ENCODE results near the gene CEACAM21.

The CEACAM21 gene

GRCh38 chr19:41587838-41588210 is 11.9 kb downstream of the CEACAM21 start:
- no peak for DNase-seq

- DNase-seq, result no peak
Measured at GRCh38 chr19:41588497-41589209, 12.7 kb downstream of the CEACAM21 start.

- DNase-seq, result no peak
Measured at GRCh38 chr19:41589371-41589770, 13.4 kb downstream of the CEACAM21 start.

GRCh38 chr19:41590936-41591335 is 15.0 kb downstream of the CEACAM21 start:
- no peak for DNase-seq

- DNase-seq, result no peak
Measured at GRCh38 chr19:41591951-41592562, 16.1 kb downstream of the CEACAM21 start.

- DNase-seq, result peak; percentile 71
Measured at GRCh38 chr19:41595258-41595889, 19.4 kb downstream of the CEACAM21 start.

- DNase-seq, result no peak
Measured at GRCh38 chr19:41595890-41596280, 19.9 kb downstream of the CEACAM21 start.

GRCh38 chr19:41597600-41598041 is 21.7 kb downstream of the CEACAM21 start:
- peak; percentile 70 for DNase-seq

- no peak for DNase-seq
Measured at GRCh38 chr19:41599175-41599966, 23.4 kb downstream of the CEACAM21 start.

GRCh38 chr19:41601771-41602170 is 25.8 kb downstream of the CEACAM21 start:
- no peak for DNase-seq

GRCh38 chr19:41604831-41605230 is 28.9 kb downstream of the CEACAM21 start:
- no peak for DNase-seq

- no peak for DNase-seq
Measured at GRCh38 chr19:41606215-41606837, 30.4 kb downstream of the CEACAM21 start.

GRCh38 chr19:41607668-41608067 is 31.7 kb downstream of the CEACAM21 start:
- DNase-seq, result no peak

GRCh38 chr19:41610789-41611188 is 34.8 kb downstream of the CEACAM21 start:
- DNase-seq, result no peak

- no peak for DNase-seq
Measured at GRCh38 chr19:41612483-41612882, 36.5 kb downstream of the CEACAM21 start.

- DNase-seq, result no peak
Measured at GRCh38 chr19:41615207-41615606, 39.2 kb downstream of the CEACAM21 start.

GRCh38 chr19:41616792-41617621 is 41.0 kb downstream of the CEACAM21 start:
- DNase-seq, result no peak

GRCh38 chr19:41617941-41618730 is 42.2 kb downstream of the CEACAM21 start:
- DNase-seq, result no peak

GRCh38 chr19:41619018-41619556 is 43.1 kb downstream of the CEACAM21 start:
- no peak for DNase-seq

- DNase-seq, result no peak
Measured at GRCh38 chr19:41620171-41620570, 44.2 kb downstream of the CEACAM21 start.

- DNase-seq, result no peak
Measured at GRCh38 chr19:41621226-41621625, 45.3 kb downstream of the CEACAM21 start.

Data from NCI-H1105 (cell line).